Measurements from ENCODE around the gene DLGAP1. TPM values are rescaled to one million over a fixed set of nuclear protein-coding genes. Genes with fewer than 3 reads are reported as not detected.

The DLGAP1 gene
- total RNA-seq, 1 experiment from 2014 or later: 23.2 TPM

- Histone ChIP-seq H3K9me3 (ENCODE audit: control insufficient read depth, low read depth, low read length) (no peaks in the 10 kb centered on the region), H2BK15ac (ENCODE audit: low read depth, low read length) (no peak overlapping the region), H2BK12ac (ENCODE audit: insufficient read length, low read depth, low read length) (no peak overlapping the region), H3K79me1 (ENCODE audit: insufficient read depth, low read depth, low read length, poor library complexity, severe bottlenecking) (no peaks in the 10 kb centered on the region), H3K18ac (ENCODE audit: insufficient read length, low read depth, low read length) (no peak overlapping the region), H2BK20ac (ENCODE audit: low read depth, low read length, poor library complexity, severe bottlenecking) (no peak overlapping the region), H2AFZ (ENCODE audit: low read length) (no peak overlapping the region), H3K4me2 (ENCODE audit: insufficient read depth, insufficient read length, low read length) (no peak overlapping the region), H3K14ac (ENCODE audit: insufficient read depth, low read length) (no peak overlapping the region), H3K23me2 (ENCODE audit: insufficient read length, low read depth, low read length, poor library complexity, severe bottlenecking) (no peaks in the 10 kb centered on the region), H3K56ac (ENCODE audit: insufficient read length, low read depth, low read length) (no peak overlapping the region), H4K5ac (ENCODE audit: insufficient read length, low read depth, low read length) (no peak overlapping the region), H3K79me2 (ENCODE audit: insufficient read depth, low read length) (no peaks in the 10 kb centered on the region), H3K4me1 (ENCODE audit: insufficient read depth, low read length) (no peaks in the 10 kb centered on the region), H2AK5ac (ENCODE audit: insufficient read length, low read length) (no peak overlapping the region), H4K8ac (replicated peaks; ENCODE audit: insufficient read length, low read depth, low read length) (no peak overlapping the region), H3K4ac (ENCODE audit: low read depth, low read length) (no peak overlapping the region), H3K27ac (ENCODE audit: insufficient read length, low read depth, low read length) (no peak overlapping the region), H2BK120ac (ENCODE audit: low read depth, low read length, poor library complexity, severe bottlenecking) (no peak overlapping the region), H4K20me1 (ENCODE audit: control insufficient read depth, insufficient read depth, insufficient read length) (no peaks in the 10 kb centered on the region), H3K27me3 (ENCODE audit: insufficient read depth, low read length) (no peaks in the 10 kb centered on the region), H4K91ac (ENCODE audit: insufficient read length, low read depth, low read length) (no peak overlapping the region), H3K9ac (ENCODE audit: extremely low read depth, insufficient read length, low read length) (no peak overlapping the region), H3K23ac (ENCODE audit: insufficient read length, low read depth, low read length) (no peak overlapping the region), H2BK5ac (ENCODE audit: insufficient read length, low read length) (no peak overlapping the region), H3T11ph (ENCODE audit: low read length) (no peak overlapping the region)
- WGBS (ENCODE audit: extremely low coverage, insufficient read length, low lambda C conversion rate): no CpG with 5 or more reads among the region's 2 CpGs
- no peak for DNase-seq
- Mint-ChIP-seq H3K27me3 (ENCODE audit: low read depth) (no peaks in the 10 kb centered on the region), H3K9me3 (no peaks in the 10 kb centered on the region), H3K36me3 (ENCODE audit: insufficient read depth in 1 of 3, low read depth in 3 of 3) (peaks cover 9 to 19% (median 14%) of the 10 kb centered on the region in 3 experiments), H3K4me3 (no peak overlapping the region), H3K27ac (no peak overlapping the region), H3K4me1 (peaks cover 12 to 37% of the 10 kb centered on the region in 2 experiments)
- no peak for TF ChIP-seq CTCF (conservative IDR thresholded peaks at IDR 0.05)
These were observed 579.7 kb downstream of the DLGAP1 start for GRCh38 chr18:3875376-3875775.
